Ovary (tissue), 9 donors: ENCODE measurements around the gene MOGAT3. TPM values are rescaled to one million over a fixed set of nuclear protein-coding genes. Genes with fewer than 3 reads are reported as not detected.
A peak's percentile ranks its signal among the peaks of the same experiment; 100 is the strongest.

Experiments
- DNase-seq, 5 donors: peaks; one replicate each; pipeline ENCODE4 v3.0.0-alpha.2; 2019 to 2020
- H3K27ac ChIP-seq, 2 donors: fragments of 200-600 bp; one replicate each; pipeline versions ENCODE4 v1.5.1 to v1.8.0; 2019 to 2022
- H3K27me3 ChIP-seq: fragments of 200-600 bp; one replicate; pipeline ENCODE4 v1.8.0; 2022
- H3K36me3 ChIP-seq: fragments of 200-600 bp; sonication (generic); one replicate; pipeline ENCODE4 v1.5.1; 2019
- H3K4me1 ChIP-seq: one replicate; pipeline ENCODE4 v1.8.1; 2013; ENCODE audit warnings: mild to moderate bottlenecking, moderate library complexity; ENCODE audit not compliant: insufficient read depth
- H3K4me3 ChIP-seq: fragments of 200-600 bp; sonication (generic); one replicate; pipeline ENCODE4 v1.5.1; 2017
- H3K9me3 ChIP-seq, 2 donors: fragments of 200-600 bp in 1 of 2; sonication (generic) in 1 of 2; one replicate each; pipeline versions ENCODE4 v1.5.1 to v1.8.1; 2013 to 2019; ENCODE audit warnings: mild to moderate bottlenecking in 1 of 2, moderate library complexity in 1 of 2
- EP300 ChIP-seq: sonication (generic); formaldehyde crosslinking; IDR thresholded peaks from one replicate; pipeline ENCODE4 v1.6.1; 2017; ENCODE audit warnings: antibody characterized with exemption
- POLR2A ChIP-seq: fragments of 450-650 bp; IDR thresholded peaks from one replicate; pipeline ENCODE4 v1.6.1; 2017; ENCODE audit warnings: antibody characterized with exemption, mild to moderate bottlenecking, moderate library complexity
- WGBS, 3 donors: extraction: QIAGEN DNeasy Blood & Tissue Kit in 1 of 3; methylation state at CpG; one replicate each; pipeline versions ENCODE4 v1.1.5 to v1.1.7; 2013 to 2017; 5-methylcytosine and 5-hydroxymethylcytosine counted together
- intact Hi-C, 4 donors: fragments of 100-400 bp; cut with DNase I; formaldehyde crosslinking; loops; one replicate each; pipeline versions ENCODE4 v1.11.0 to v1.15.1; 2022 to 2023
- polyA plus RNA-seq, 2 donors: library from polyadenylated mRNA; stranded (reverse); fragments of 200-250 nt in 1 of 2; fragments of 350-450 nt in 1 of 2; fragmentation: Illumina TruSeq in 1 of 2; extraction: RNeasy Lipid Tissue Mini Kit (QIAGEN cat#74804) in 1 of 2; gene quantifications; one replicate each; pipeline ENCODE4 v1.2.3, GENCODE V29; 2013 to 2014
- total RNA-seq, 7 donors: library from RNA; depleted of rRNA in 2 of 7; stranded (reverse); fragments of >200 nt in 2 of 7; fragmentation: NEBNext Ultra II Directional in 3 of 7; extraction: Animal tissue kit (Norgen Biotek cat#: 25700) in 3 of 7; gene quantifications; one replicate each; pipeline versions ENCODE4 v1.1.0 to v1.2.4, GENCODE V29; 2016 to 2023
- TF ChIP-seq, protein P1 (sequence below), 3 donors: fragments of 450-650 bp in 2 of 3; fragments of 200-600 bp in 1 of 3; IDR thresholded peaks; one replicate each; pipeline versions ENCODE4 v1.5.1 to v1.8.0; 2016 to 2022; ENCODE audit warnings: antibody characterized with exemption in 3 of 3, mild to moderate bottlenecking in 1 of 3
- donor health status: DM: no; HTN: no; CAD: no; lungs with moderate emphysema.
- donor health status: DM: no; HTN: no; CAD: no.
- donor health status: Bipolar disorder and iron deficiency.
- donor health status: DM: yes; HTN: yes; CAD: no.
- donor health status: DM: no; HTN: no; CAD: no.
- donor health status: DM: yes; HTN: yes; CAD: no.

Gene MOGAT3
- total and polyA plus RNA-seq, 9 donors, result 0.24 TPM; not detected in 8

DNA sequence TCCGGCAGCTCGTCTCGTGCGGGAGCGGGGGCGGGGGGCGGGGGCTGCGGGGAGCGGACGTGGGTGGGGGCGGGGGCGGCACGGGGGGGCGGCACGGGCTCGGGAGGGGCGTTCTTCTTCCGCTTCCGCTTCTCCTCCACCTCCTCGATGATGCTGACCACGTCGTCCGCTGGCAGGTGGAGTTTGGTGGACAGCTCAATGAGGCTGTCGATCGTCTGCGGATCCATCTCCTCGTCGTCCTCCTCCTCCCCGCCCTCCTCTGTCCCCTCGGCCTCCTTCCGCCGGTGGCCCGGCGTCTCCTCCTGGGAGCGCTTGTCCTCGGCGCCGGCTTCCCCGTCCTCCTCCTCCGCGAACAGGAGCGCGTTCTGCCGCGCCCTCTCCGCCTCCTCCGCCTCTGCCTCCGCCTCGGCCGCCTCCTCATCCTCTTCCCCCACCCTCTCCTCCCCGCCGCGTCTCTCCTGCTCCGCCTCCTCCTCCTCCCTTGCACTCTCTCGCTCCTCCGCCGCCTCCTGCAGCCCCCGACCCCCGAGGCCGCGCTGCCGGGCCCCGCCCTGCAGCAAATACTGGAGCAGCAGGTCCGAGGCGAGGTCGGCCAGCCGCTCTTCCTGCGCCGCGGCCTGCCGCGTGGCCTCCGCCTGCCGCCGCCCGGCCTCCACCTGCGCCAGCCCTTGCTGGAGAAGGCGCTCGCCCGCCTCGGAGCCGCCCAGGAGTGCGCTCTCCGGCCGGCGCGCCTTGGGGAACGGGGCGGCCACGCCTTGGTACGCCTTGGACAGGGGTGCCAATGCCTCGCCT lies 37.4 kb downstream of the MOGAT3 start:
- peak in 2 of 5 donors; percentile 47 to 48 for DNase-seq
- Histone ChIP-seq H3K4me1 (peaks cover 14% of the 10 kb centered on the region), H3K36me3 (no peaks in the 10 kb centered on the region), H3K4me3 (peak overlapping the region; percentile 25), H3K27ac (no peak overlapping the region), H3K9me3 (no peaks in the 10 kb centered on the region), H3K27me3 (peaks cover 2% of the 10 kb centered on the region)
- WGBS, 3 donors, result 0 to 1% (median 1%) methylated on average over 79 to 92 of the region's 92 CpGs
- intact Hi-C loops, result loop anchor here in 2 of 4 donors (10.0 kb wide), 2 partner anchors 101 to 269 kb away; partner anchors contain the start of gene ACHE (in 1 of the 2)
- TF ChIP-seq POLR2A (no peak), EP300 (no peak)
- TF ChIP-seq, protein P1, sequence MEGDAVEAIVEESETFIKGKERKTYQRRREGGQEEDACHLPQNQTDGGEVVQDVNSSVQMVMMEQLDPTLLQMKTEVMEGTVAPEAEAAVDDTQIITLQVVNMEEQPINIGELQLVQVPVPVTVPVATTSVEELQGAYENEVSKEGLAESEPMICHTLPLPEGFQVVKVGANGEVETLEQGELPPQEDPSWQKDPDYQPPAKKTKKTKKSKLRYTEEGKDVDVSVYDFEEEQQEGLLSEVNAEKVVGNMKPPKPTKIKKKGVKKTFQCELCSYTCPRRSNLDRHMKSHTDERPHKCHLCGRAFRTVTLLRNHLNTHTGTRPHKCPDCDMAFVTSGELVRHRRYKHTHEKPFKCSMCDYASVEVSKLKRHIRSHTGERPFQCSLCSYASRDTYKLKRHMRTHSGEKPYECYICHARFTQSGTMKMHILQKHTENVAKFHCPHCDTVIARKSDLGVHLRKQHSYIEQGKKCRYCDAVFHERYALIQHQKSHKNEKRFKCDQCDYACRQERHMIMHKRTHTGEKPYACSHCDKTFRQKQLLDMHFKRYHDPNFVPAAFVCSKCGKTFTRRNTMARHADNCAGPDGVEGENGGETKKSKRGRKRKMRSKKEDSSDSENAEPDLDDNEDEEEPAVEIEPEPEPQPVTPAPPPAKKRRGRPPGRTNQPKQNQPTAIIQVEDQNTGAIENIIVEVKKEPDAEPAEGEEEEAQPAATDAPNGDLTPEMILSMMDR (IDR thresholded peaks at IDR 0.05), result no peak

DNA sequence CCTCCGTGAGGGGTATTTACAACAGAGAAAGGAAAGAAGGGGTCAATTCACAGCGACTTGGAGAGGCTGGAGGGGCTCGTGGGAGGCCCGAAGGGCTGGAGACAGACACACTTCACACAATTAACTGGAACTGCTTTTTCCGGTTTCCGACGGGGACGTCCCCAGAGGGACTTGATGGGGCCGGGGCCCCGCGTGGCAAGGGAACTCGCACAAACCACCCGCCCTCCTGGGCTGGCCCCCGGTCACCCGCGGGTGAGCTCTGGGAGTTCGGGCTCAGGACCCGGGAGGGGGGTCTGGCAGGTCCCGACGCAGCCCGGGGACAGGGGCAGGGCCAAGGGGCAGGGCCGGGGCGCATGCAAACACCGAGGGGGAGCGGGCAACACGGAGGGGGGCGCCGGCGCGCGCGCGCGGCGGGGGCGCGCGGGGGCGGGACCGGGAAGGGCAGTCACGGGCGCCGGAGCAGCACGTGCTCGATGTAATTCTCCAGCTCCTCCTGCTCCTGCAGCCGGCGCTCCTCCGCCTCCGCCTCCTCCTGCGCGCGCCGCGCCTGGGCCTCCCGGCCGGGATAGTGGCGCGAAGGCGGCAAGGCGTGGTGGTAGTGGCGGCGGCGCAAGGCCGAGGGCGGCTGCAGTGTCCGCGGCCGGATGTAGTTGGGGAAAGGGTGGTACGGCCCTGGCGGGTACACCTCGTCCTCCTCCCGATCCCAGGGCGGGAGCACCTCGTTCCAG lies 38.1 kb downstream of the MOGAT3 start:
- Histone ChIP-seq H3K27ac (no peak overlapping the region), H3K9me3 (no peaks in the 10 kb centered on the region), H3K4me1 (peaks cover 14% of the 10 kb centered on the region), H3K36me3 (no peaks in the 10 kb centered on the region), H3K27me3 (peaks cover 2% of the 10 kb centered on the region), H3K4me3 (peak overlapping the region; percentile 25)
- WGBS, 3 donors, result 2 to 8% (median 3%) methylated on average over 23 to 74 of the region's 74 CpGs
- intact Hi-C loops, result loop anchor here in 2 of 4 donors (10.0 kb wide), 2 partner anchors 102 to 268 kb away; partner anchors contain the start of gene ACHE (in 1 of the 2)
- TF ChIP-seq, protein P1 (IDR thresholded peaks at IDR 0.05), result no peak
- TF ChIP-seq POLR2A (no peak), EP300 (no peak)
- DNase-seq, result peak in 3 of 5 donors; percentile 27 to 67 (median 61)

DNA sequence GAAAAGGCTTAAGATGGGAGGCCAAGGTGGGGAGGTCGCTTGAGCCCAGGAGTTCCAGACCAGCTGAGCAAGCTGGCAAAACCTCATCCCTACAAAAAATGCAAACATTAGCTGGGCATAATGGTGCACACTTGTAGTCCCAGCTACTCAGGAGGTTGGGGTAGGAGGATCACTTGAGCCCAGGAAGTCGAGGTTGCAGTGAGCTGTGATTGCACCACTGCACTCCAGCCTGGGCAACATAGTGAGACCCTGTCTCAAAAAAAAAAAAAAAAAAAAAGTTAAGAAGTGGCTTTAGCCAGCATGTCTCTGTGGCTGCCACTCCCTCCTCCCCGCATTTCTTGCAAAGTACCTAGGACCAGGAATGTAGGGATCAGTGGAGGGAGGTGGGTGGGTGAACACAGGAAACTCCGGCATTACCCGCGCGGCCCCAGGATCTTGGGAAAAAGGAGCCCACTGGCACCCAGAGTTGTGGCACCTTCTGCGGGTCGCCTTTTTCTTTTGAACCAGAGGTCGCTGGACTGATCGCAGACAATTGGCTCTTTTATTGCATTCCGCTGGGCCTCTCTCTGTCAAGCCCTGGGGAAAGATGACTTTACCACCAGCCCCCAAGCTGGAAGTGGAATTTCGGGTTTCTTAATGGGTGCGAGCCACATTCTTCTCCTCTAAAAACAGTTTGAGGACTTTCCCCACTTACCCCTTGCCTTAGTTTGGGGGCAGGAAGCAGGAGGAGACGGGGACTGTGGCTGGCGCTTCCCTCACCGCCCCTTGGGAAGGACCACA lies 39.0 kb downstream of the MOGAT3 start:
- Histone ChIP-seq H3K4me1 (peaks cover 14% of the 10 kb centered on the region), H3K9me3 (no peaks in the 10 kb centered on the region), H3K27ac (no peak overlapping the region), H3K4me3 (no peak overlapping the region), H3K36me3 (no peaks in the 10 kb centered on the region), H3K27me3 (peaks cover 2% of the 10 kb centered on the region)
- intact Hi-C loops, result loop anchor here in 2 of 4 donors (10.0 kb wide), 2 partner anchors 103 to 267 kb away; partner anchors contain the start of gene ACHE (in 1 of the 2)
- WGBS, 3 donors, result 87 to 95% (median 88%) methylated on average over 17 of the region's 17 CpGs
- DNase-seq, result no peak
- TF ChIP-seq, protein P1 (IDR thresholded peaks at IDR 0.05), result no peak
- TF ChIP-seq EP300, result no peak
- no peak for TF ChIP-seq POLR2A

DNA sequence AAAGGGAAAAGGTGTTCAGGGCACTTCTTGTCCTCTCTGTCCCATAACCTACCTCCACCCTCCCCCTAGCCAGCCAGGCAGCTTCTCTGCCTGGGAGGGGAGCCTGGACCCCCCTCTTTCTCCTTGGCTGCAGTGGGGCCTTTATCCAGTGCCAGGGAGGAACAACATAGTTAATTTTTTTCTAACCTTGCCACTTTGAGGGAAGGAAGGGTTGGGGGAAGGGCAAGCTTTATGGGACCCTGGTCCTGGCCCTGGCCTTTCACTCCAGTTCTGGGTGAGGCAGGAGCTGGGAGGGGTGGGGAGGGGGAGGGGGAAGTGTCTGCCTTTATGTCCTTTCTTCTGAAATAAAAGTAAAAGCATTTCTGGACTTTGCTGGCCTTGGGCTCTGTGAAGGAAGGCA lies 39.9 kb downstream of the MOGAT3 start:
- Histone ChIP-seq H3K36me3 (no peaks in the 10 kb centered on the region), H3K27me3 (no peaks in the 10 kb centered on the region), H3K27ac (no peak overlapping the region), H3K4me3 (no peak overlapping the region), H3K9me3 (no peaks in the 10 kb centered on the region), H3K4me1 (peaks cover 14% of the 10 kb centered on the region)
- no peak for DNase-seq
- intact Hi-C loops, result loop anchor here in 2 of 4 donors (10.0 kb wide), 2 partner anchors 104 to 266 kb away; partner anchors contain the start of gene ACHE (in 1 of the 2)
- no peak for TF ChIP-seq EP300
- TF ChIP-seq, protein P1 (IDR thresholded peaks at IDR 0.05), result no peak
- no peak for TF ChIP-seq POLR2A
